Measurements from ENCODE around the gene PTPN14. TPM values are rescaled to one million over a fixed set of nuclear protein-coding genes. Genes with fewer than 3 reads are reported as not detected.
"Not testable (repeated sequence)": the region's sequence is repeated elsewhere in the genome, so short reads cannot be mapped to it uniquely, and the experiment has no call there.

PTPN14 gene
- total and polyA plus RNA-seq, 2 of the 4 experiments (the other 2 are of a cell fraction), result 21.5 to 31.7 TPM

- Histone ChIP-seq H3K9ac (ENCODE audit: low read depth, low read length) (no peak overlapping the region), H2BK15ac (ENCODE audit: low read depth, low read length) (no peak overlapping the region), H2AFZ (replicated peaks; ENCODE audit: low read length, poor library complexity) (no peak overlapping the region), H4K5ac (ENCODE audit: low read depth, low read length) (no peak overlapping the region), H4K8ac (ENCODE audit: low read depth in 2 of 2, low read length in 2 of 2) (no peak overlapping the region), H3K36me3 (ENCODE audit: control insufficient read depth, insufficient read depth, low read length) (peaks cover 4% of the 10 kb centered on the region), H2BK120ac (ENCODE audit: low read depth, low read length) (no peak overlapping the region), H3K18ac (ENCODE audit: low read depth, low read length) (no peak overlapping the region), H4K91ac (ENCODE audit: insufficient read depth, low read depth, low read length) (no peak overlapping the region), H2AK9ac (replicated peaks; ENCODE audit: low read depth, low read length, poor library complexity) (no peak overlapping the region), H3K27me3 (ENCODE audit: control insufficient read depth, insufficient read depth, low read length) (no peaks in the 10 kb centered on the region), H3K9me3 (ENCODE audit: control insufficient read depth, insufficient read depth, low read length) (no peaks in the 10 kb centered on the region), H3K79me1 (ENCODE audit: low read depth in 1 of 2, low read length in 2 of 2) (peaks cover 42 to 84% of the 10 kb centered on the region in 2 experiments), H3K4me2 (ENCODE audit: low read depth, low read length) (no peak overlapping the region), H3K14ac (replicated peaks; ENCODE audit: low read depth, low read length) (no peak overlapping the region), H3K9me1 (ENCODE audit: insufficient read depth, low read length) (peaks cover 11% of the 10 kb centered on the region), H3K23ac (ENCODE audit: low read depth, low read length) (no peak overlapping the region), H3K4ac (ENCODE audit: low read depth, low read length) (no peak overlapping the region), H3K56ac (ENCODE audit: extremely low read depth, insufficient read depth, low read length) (no peak overlapping the region), H3K27ac (ENCODE audit: insufficient read depth, low read length) (no peak overlapping the region), H3K4me3 (ENCODE audit: insufficient read depth, low read depth, low read length) (no peak overlapping the region), H2BK20ac (ENCODE audit: low read depth, low read length) (no peak overlapping the region), H3K4me1 (ENCODE audit: control insufficient read depth, insufficient read depth, low read length) (peaks cover 13% of the 10 kb centered on the region), H2BK5ac (ENCODE audit: low read depth, low read length, poor library complexity, severe bottlenecking) (no peak overlapping the region), H2AK5ac (ENCODE audit: low read depth, low read length) (no peak overlapping the region), H4K20me1 (ENCODE audit: insufficient read depth, low read length) (peaks cover 73% of the 10 kb centered on the region)
- DNase-seq, result no peak
- no peak for TF ChIP-seq FOS (IDR thresholded peaks at IDR 0.05; ENCODE audit: low read depth, low read length)
- intact Hi-C loops (cut with micrococcal nuclease), result no loop called here
- in situ Hi-C loops (cut with MboI; ENCODE audit: low sequenced_read_pairs), result no loop called here
- no peak for ATAC-seq (ENCODE audit: low read depth)
- dilution Hi-C loops (cut with HindIII; ENCODE audit: low sequenced_read_pairs, unreplicated experiment), result no loop called here
- ChIA-PET CTCF (no interaction called here), POLR2A (ENCODE audit: unreplicated experiment) (no interaction called here)
- no TSS peak for BruUV-seq (replicated peaks)
These were observed 40.9 kb downstream of the PTPN14 start for GRCh38 chr1:214510477-214510876.

DNA sequence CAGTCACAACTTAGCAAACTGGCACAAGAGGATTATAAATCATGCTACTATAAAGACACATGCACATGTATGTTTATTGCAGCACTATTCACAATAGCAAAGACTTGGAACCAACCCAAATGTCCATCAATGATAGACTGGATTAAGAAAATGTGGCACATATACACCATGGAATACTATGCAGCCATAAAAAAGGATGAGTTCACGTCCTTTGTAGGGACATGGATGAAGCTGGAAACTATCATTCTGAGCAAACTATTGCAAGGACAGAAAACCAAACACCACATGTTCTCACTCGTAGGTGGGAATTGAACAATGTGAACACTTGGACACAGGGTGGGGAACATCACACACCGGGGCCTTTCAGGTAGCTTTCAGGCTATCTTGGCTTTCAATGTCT, 41.8 kb downstream of the PTPN14 start:
- ATAC-seq (ENCODE audit: low read depth); H3K56ac ChIP-seq (ENCODE audit: extremely low read depth, insufficient read depth, low read length); H3K9me3 ChIP-seq (ENCODE audit: control insufficient read depth, insufficient read depth, low read length); H2BK20ac ChIP-seq (ENCODE audit: low read depth, low read length); H3K4ac ChIP-seq (ENCODE audit: low read depth, low read length); H4K5ac ChIP-seq (ENCODE audit: low read depth, low read length); H3K9me1 ChIP-seq (ENCODE audit: insufficient read depth, low read length); H3K9ac ChIP-seq (ENCODE audit: low read depth, low read length); H2BK5ac ChIP-seq (ENCODE audit: low read depth, low read length, poor library complexity, severe bottlenecking); H3K23ac ChIP-seq (ENCODE audit: low read depth, low read length); H2AK9ac ChIP-seq (replicated peaks; ENCODE audit: low read depth, low read length, poor library complexity); H3K4me2 ChIP-seq (ENCODE audit: low read depth, low read length); H4K8ac ChIP-seq (ENCODE audit: low read depth in 2 of 2, low read length in 2 of 2); CTCF ChIA-PET; POLR2A ChIA-PET (ENCODE audit: unreplicated experiment); H2AFZ ChIP-seq (replicated peaks; ENCODE audit: low read length, poor library complexity); H3K36me3 ChIP-seq (ENCODE audit: control insufficient read depth, insufficient read depth, low read length); dilution Hi-C loops (cut with HindIII; ENCODE audit: low sequenced_read_pairs, unreplicated experiment); H3K4me3 ChIP-seq (ENCODE audit: insufficient read depth, low read depth, low read length); DNase-seq; H2BK15ac ChIP-seq (ENCODE audit: low read depth, low read length); H3K27ac ChIP-seq (ENCODE audit: insufficient read depth, low read length); BruUV-seq (replicated peaks); H2BK120ac ChIP-seq (ENCODE audit: low read depth, low read length); H4K91ac ChIP-seq (ENCODE audit: insufficient read depth, low read depth, low read length); H3K14ac ChIP-seq (replicated peaks; ENCODE audit: low read depth, low read length); in situ Hi-C loops (cut with MboI; ENCODE audit: low sequenced_read_pairs); intact Hi-C loops (cut with micrococcal nuclease); H3K27me3 ChIP-seq (ENCODE audit: control insufficient read depth, insufficient read depth, low read length); H3K18ac ChIP-seq (ENCODE audit: low read depth, low read length); H2AK5ac ChIP-seq (ENCODE audit: low read depth, low read length): not testable (repeated sequence)
- H3K79me1 ChIP-seq (ENCODE audit: low read depth in 1 of 2, low read length in 2 of 2), result peaks cover 42 to 88% of the 10 kb centered on the region in 2 experiments
- no CpG with 5 or more reads among the region's 3 CpGs for WGBS, 2 experiments (ENCODE audit: extremely low coverage in 2 of 2, insufficient read length in 1 of 2)
- H4K20me1 ChIP-seq (ENCODE audit: insufficient read depth, low read length), result peaks cover 78% of the 10 kb centered on the region
- H3K4me1 ChIP-seq (ENCODE audit: control insufficient read depth, insufficient read depth, low read length), result peaks cover 11% of the 10 kb centered on the region

All from IMR-90 (cell line).